ENCODE measurements around the gene HPS3.

Gene HPS3

DNA sequence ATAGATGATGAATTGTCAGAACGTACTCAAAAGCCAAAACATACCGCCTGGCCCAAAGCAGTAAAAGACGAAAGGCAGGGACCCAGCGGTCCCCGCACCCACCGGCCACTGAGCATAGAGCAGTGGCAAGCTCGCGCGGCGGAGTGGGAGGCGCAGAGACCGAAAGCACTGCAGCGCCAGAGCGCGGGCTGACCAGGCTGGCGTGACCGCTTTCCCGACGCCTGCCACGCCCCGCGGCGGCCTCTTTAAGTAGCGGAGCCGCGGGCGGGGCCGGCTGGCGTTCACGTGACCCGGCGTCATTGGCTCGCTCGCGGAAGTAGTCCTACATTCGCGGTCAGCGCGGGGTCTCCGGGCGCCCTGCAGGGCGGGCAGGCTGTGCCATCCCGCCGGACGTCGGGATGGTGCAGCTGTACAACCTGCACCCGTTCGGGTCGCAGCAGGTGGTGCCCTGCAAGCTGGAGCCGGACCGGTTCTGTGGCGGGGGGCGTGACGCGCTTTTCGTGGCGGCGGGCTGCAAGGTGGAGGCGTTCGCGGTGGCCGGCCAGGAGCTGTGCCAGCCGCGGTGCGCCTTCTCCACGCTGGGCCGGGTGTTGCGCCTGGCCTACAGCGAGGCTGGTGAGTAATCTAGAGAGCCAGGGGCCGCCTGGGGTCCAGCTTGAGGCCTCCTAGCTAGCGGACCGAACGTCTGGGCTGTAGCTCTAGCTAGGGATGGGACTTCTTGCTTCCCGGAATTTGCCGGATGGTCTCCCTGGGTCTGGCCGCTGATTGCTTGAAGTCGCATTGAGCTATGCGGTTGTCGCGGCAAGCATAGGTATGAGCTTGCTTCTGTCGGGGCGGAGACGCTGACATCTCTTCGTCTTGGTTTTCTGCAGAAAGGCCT lies at the start of gene HPS3:
TSS of gene HPS3 (plus strand) at position 313 of the 880 bp plus-strand sequence. CDS start at position 399, 86 bp downstream.
- TF ChIP-seq, protein P1, sequence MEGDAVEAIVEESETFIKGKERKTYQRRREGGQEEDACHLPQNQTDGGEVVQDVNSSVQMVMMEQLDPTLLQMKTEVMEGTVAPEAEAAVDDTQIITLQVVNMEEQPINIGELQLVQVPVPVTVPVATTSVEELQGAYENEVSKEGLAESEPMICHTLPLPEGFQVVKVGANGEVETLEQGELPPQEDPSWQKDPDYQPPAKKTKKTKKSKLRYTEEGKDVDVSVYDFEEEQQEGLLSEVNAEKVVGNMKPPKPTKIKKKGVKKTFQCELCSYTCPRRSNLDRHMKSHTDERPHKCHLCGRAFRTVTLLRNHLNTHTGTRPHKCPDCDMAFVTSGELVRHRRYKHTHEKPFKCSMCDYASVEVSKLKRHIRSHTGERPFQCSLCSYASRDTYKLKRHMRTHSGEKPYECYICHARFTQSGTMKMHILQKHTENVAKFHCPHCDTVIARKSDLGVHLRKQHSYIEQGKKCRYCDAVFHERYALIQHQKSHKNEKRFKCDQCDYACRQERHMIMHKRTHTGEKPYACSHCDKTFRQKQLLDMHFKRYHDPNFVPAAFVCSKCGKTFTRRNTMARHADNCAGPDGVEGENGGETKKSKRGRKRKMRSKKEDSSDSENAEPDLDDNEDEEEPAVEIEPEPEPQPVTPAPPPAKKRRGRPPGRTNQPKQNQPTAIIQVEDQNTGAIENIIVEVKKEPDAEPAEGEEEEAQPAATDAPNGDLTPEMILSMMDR (IDR thresholded peaks at IDR 0.05; ENCODE audit: low read depth, low read length) = no peak
- DNase-seq (ENCODE audit: low read depth in 2 of 2) = peak; percentile 87 to 92
- peak within 1 kb of the TSS; percentile 67 to 96 for H3K4me3 ChIP-seq (replicated peaks in 1 of 2; ENCODE audit: low read depth in 2 of 2, low read length in 2 of 2)

DNA sequence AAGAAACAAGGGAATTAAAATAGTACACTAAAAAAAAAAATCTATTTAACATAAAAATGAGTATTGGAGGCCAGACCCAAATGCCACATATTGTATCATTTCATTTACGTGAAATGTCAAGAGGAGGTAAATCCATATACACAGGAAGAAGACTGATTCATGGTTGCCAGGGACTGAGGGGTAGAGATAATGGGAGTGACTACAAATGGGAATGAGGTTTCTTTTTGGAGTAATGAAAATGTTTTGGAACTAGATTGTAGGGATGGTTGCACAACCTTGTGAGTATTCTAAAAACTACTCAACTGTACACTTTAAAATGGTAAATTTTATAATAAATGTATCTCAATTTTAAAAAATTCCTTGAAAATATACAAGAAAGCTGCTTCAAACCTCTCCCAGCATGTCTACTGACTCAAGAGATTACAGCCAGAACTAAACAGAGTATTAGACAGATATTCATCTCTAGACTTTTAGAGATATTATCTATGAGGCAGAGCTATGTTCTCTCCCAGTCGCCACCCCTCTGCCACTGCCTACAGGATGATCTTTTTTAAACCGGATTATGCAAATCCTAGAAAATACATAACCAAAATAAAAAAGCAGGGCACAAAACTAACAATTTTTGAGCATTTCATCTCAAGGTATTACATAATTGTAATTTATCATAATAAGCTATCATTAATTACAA lies 49.3 kb upstream of the HPS3 start:
- peak; percentile 77 to 79 for DNase-seq (ENCODE audit: low read depth in 2 of 2)
- TF ChIP-seq, protein P1 (IDR thresholded peaks at IDR 0.05; ENCODE audit: low read depth, low read length) = no peak
- no peak overlapping the region for H3K4me3 ChIP-seq (replicated peaks in 1 of 2; ENCODE audit: low read depth in 2 of 2, low read length in 2 of 2)

- TF ChIP-seq, protein P1 (IDR thresholded peaks at IDR 0.05; ENCODE audit: low read depth, low read length) = no peak
- peak; percentile 67 to 88 for DNase-seq (ENCODE audit: low read depth in 2 of 2)
- H3K4me3 ChIP-seq (replicated peaks in 1 of 2; ENCODE audit: low read depth in 2 of 2, low read length in 2 of 2) = no peak overlapping the region
These were observed 48.7 kb upstream of the HPS3 start for GRCh38 chr3:149080699-149081091.

- TF ChIP-seq, protein P1 (IDR thresholded peaks at IDR 0.05; ENCODE audit: low read depth, low read length) = no peak
These were observed 47.7 kb upstream of the HPS3 start for GRCh38 chr3:149081772-149082171.

DNA sequence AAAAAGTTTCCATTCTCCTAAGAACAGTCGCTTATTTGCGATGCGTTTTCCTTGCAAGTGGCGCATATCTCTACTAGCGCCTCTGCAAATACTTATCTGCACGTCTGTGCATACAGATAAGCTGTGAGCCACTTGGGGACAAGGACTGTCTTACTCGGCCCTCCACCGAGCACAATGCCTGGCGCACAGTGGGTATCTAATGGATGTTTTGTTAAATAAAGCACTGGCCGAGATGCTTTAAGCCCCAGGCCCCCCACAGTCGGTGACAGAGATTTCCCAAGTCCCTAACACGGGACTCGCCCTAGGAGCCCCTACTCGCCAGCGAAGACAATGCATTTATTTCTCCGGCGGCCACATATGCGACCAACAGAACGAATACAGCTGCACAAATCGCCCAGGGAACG lies 43.6 kb upstream of the HPS3 start:
- peak; percentile 24 to 41 for DNase-seq (ENCODE audit: low read depth in 2 of 2)
- H3K4me3 ChIP-seq (replicated peaks in 1 of 2; ENCODE audit: low read depth in 2 of 2, low read length in 2 of 2) = peak overlapping the region; percentile 91 to 92
- TF ChIP-seq, protein P1 (IDR thresholded peaks at IDR 0.05; ENCODE audit: low read depth, low read length) = no peak

More at GRCh38 chr3:149081772-149082171, 47.7 kb upstream of the HPS3 start:
- H3K4me3 ChIP-seq (replicated peaks in 1 of 2; ENCODE audit: low read depth in 2 of 2, low read length in 2 of 2) = no peak overlapping the region
- DNase-seq (ENCODE audit: low read depth in 2 of 2) = no peak

DNA sequence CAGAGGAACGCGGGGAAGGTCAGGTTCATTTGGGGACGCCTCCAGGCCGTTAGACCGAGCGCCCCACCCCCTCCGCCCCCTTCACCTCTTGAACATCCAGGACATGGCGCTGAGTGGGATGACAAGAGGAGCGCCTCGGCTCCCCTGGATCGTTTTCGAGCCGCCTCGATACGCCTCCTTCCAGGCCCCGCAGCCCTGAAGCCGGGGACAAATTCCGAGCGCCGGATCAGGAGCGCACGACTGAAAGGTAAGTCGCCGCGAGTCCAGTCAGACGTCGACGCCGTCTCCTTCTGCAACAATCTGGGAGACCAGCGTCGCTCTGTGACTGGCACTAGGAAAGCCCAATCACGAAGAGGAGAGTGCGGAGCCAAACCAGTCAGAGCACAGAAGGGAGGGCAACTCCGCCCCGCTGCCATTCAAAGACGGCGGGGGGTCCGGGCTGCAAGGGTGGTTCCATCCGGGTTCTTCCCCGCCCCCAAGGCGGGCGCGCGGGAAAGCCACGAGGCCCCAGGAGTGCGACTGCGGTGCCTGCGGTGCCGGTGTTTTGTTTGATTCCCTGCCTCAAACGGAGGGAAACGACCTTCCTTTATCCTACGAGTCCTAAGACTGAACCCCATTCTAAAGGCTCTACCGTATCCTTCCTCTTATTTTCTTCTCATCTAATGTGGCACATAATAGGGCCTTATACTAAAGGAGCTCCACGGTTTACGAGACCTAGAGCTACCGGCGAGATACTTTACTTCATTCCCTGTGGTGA lies 43.0 kb upstream of the HPS3 start, which contains the start of gene HLTF:
TSS of gene HLTF (minus strand) at position 302 of the 757 bp plus-strand sequence. CDS start at position 105, 197 bp downstream.
- peak; percentile 99 for DNase-seq (ENCODE audit: low read depth in 2 of 2)
- TF ChIP-seq, protein P1 (IDR thresholded peaks at IDR 0.05; ENCODE audit: low read depth, low read length) = no peak
- peak within 1 kb of the TSS; percentile 91 to 92 for H3K4me3 ChIP-seq (replicated peaks in 1 of 2; ENCODE audit: low read depth in 2 of 2, low read length in 2 of 2)
